Nephron (organoid): ENCODE results near the gene DPM1.
A peak's percentile ranks its signal among the peaks of the same experiment; 100 is the strongest.

Source experiments
- H3K27ac Mint-ChIP-seq, 3 experiments: 2 replicates each; pipeline ENCODE4 v1.8.0; 2020; ENCODE audit warnings: mixed read lengths in 3 of 3, mild to moderate bottlenecking in 2 of 3, moderate library complexity in 1 of 3
- H3K27me3 Mint-ChIP-seq: 2 replicates; pipeline ENCODE4 v1.8.0; 2021; ENCODE audit warnings: low read depth, mild to moderate bottlenecking, moderate library complexity, mixed read lengths
- H3K36me3 Mint-ChIP-seq: 2 replicates; pipeline ENCODE4 v1.8.0; 2020; ENCODE audit warnings: low read depth, mixed read lengths
- H3K4me1 Mint-ChIP-seq: 2 replicates; pipeline ENCODE4 v1.8.0; 2020; ENCODE audit warnings: mixed read lengths
- H3K4me3 Mint-ChIP-seq, 3 experiments: 2 replicates each; pipeline ENCODE4 v1.8.0; 2020; ENCODE audit warnings: mild to moderate bottlenecking in 3 of 3, mixed read lengths in 3 of 3, moderate library complexity in 2 of 3
- H3K9me3 Mint-ChIP-seq: 2 replicates; pipeline ENCODE4 v1.8.0; 2020; ENCODE audit warnings: mixed read lengths
- TF ChIP-seq, protein P1 (sequence below), 3 experiments: fragments of 200-600 bp; sonication (generic); IDR thresholded peaks; one replicate each; pipeline ENCODE4 v1.5.0; 2021; ENCODE audit warnings: antibody characterized with exemption in 3 of 3; ENCODE audit not compliant: unreplicated experiment in 3 of 3

The DPM1 gene

DNA sequence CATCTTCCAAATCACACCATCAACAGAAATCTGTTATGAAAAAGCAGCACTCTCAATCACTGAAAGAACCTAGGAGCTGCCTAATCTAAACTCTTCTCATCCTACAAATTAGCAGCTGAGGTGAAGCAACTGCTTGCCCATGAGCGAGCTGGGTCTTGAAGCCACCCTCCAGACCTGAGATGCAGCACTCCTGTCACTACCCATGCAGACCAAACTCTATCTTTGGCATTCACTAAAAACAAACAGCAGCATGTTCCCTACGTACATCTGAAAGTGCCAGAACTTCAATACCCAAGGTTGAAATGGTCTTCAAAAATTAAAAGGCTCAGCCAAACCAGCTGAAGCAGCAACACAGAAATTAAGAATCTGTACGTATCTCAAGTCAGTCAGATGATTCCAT lies 41.4 kb downstream of the DPM1 start:
- TF ChIP-seq, protein P1, sequence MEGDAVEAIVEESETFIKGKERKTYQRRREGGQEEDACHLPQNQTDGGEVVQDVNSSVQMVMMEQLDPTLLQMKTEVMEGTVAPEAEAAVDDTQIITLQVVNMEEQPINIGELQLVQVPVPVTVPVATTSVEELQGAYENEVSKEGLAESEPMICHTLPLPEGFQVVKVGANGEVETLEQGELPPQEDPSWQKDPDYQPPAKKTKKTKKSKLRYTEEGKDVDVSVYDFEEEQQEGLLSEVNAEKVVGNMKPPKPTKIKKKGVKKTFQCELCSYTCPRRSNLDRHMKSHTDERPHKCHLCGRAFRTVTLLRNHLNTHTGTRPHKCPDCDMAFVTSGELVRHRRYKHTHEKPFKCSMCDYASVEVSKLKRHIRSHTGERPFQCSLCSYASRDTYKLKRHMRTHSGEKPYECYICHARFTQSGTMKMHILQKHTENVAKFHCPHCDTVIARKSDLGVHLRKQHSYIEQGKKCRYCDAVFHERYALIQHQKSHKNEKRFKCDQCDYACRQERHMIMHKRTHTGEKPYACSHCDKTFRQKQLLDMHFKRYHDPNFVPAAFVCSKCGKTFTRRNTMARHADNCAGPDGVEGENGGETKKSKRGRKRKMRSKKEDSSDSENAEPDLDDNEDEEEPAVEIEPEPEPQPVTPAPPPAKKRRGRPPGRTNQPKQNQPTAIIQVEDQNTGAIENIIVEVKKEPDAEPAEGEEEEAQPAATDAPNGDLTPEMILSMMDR (IDR thresholded peaks at IDR 0.05; ENCODE audit: unreplicated experiment in 3 of 3): no peak
- H3K4me1 Mint-ChIP-seq: peaks cover 68% of the 10 kb centered on the region
- H3K27ac Mint-ChIP-seq: peak overlapping the region; percentile 17 to 79 (median 32)
- peaks cover 37% of the 10 kb centered on the region for H3K36me3 Mint-ChIP-seq
- H3K27me3 Mint-ChIP-seq: no peaks in the 10 kb centered on the region
- H3K4me3 Mint-ChIP-seq: no peak overlapping the region
- no peaks in the 10 kb centered on the region for H3K9me3 Mint-ChIP-seq

DNA sequence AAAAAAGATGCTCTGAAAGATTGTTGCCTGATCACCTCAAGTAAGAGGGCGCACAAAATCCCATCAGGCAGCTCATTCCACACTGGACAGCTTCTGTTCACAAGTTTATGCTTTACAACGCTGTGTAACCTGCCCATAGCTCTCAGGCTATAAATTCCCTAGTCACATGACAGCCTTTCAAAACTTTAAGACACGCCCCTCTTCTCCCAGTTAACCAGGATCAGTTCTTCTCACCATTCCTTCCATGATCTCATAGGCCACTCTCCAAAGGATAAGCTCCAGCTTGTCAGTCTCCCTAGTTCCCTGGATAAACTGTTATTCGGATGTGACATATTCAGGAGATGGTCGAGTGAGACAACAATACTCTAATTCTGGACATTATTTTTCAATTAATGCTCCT lies 42.1 kb downstream of the DPM1 start:
- TF ChIP-seq, protein P1 (IDR thresholded peaks at IDR 0.05; ENCODE audit: unreplicated experiment in 3 of 3): no peak
- peak overlapping the region; percentile 4 to 67 (median 32) for H3K27ac Mint-ChIP-seq
- H3K4me3 Mint-ChIP-seq: no peak overlapping the region
- peaks cover 68% of the 10 kb centered on the region for H3K4me1 Mint-ChIP-seq
- H3K27me3 Mint-ChIP-seq: no peaks in the 10 kb centered on the region
- H3K36me3 Mint-ChIP-seq: peaks cover 42% of the 10 kb centered on the region
- no peaks in the 10 kb centered on the region for H3K9me3 Mint-ChIP-seq

DNA sequence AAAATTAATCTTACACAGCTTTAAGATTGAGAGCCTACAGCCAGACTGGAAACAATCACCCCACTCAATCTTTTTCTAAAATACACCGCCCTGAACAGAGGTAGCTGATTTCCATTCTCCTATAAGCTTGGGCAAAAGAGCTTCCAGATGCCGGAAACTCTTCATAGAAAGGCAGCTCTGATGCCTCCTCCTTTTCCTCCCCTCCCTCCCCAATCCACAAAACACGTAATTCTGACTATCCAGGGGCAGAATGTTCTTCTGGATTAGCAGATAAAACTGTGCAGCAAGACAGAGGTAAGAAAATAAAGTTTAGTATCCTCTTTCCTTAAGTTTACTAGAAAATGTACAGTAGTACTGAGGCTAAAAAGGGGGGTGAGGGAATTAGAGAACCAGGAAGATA lies 42.9 kb downstream of the DPM1 start:
- Mint-ChIP-seq H3K27me3 (no peaks in the 10 kb centered on the region), H3K4me3 (peak overlapping the region in 1 of 3 experiments; percentile 14), H3K4me1 (peaks cover 74% of the 10 kb centered on the region), H3K9me3 (no peaks in the 10 kb centered on the region), H3K27ac (peak overlapping the region; percentile 20 to 58 (median 36)), H3K36me3 (peaks cover 48% of the 10 kb centered on the region)
- TF ChIP-seq, protein P1 (IDR thresholded peaks at IDR 0.05; ENCODE audit: unreplicated experiment in 3 of 3): no peak

DNA sequence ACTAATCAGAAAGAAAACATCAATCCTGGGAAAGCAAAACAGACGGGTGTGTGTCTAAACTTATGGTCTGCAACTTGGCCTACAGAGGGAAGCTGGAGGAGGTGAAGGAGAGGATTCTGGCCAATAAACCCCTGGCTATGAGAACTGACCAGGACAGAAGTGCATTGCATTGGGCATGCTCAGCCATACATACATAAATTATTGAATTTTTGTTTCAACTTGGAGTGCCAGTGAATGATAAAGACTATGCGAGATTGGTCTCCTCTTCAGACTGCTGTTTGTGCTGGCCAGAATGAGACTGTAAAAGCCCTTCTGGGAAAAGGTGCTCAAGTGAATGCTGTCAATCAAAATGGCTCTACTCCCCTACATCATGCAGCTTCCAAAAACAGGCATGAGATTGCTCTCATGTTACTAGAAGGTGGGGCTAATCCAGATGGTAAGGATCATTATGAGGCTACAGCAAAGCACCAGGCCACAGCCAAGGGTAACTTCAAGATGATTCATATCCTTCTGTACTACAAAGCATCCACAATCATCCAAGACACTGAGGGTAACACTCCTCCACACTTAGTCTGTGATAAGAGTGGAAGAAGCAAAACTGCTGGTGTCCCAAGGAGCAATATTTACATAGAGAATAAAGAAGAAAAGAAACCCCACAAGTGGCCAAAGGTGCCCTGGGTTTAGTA lies 44.5 kb downstream of the DPM1 start:
- Mint-ChIP-seq H3K4me3 (peak overlapping the region in 1 of 3 experiments; percentile 47), H3K27ac (peak overlapping the region; percentile 25 to 77 (median 49)), H3K9me3 (no peaks in the 10 kb centered on the region)

DNA sequence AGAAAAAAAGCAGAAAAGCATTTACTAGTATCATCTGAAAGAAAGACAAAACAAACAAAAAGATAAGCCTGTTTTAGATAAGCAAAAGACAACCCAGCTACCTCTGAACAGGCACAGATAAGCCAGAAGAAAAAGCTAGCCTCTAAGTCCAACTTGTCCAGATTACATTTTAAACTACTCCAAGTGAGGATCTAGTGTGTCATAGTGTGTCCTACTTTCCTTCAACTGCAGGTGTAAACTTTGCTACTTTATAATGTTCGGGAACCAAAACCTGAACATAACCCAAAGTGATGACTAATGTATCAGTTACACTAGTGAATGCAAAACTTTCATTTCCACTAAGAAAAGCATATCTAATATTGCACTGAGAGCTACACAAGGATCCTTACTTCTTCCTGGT lies 46.6 kb downstream of the DPM1 start:
- Mint-ChIP-seq H3K27ac (peak overlapping the region in 2 of 3 experiments; percentile 57 to 68), H3K4me1 (peaks cover 55% of the 10 kb centered on the region), H3K9me3 (no peaks in the 10 kb centered on the region), H3K27me3 (no peaks in the 10 kb centered on the region), H3K36me3 (peaks cover 51% of the 10 kb centered on the region), H3K4me3 (no peak overlapping the region)
- TF ChIP-seq, protein P1 (IDR thresholded peaks at IDR 0.05; ENCODE audit: unreplicated experiment in 3 of 3): no peak

More for the DNA sequence above, 44.5 kb downstream of the DPM1 start:
- H3K4me1 Mint-ChIP-seq: peaks cover 76% of the 10 kb centered on the region
- TF ChIP-seq, protein P1 (IDR thresholded peaks at IDR 0.05; ENCODE audit: unreplicated experiment in 3 of 3): no peak
- H3K27me3 Mint-ChIP-seq: no peaks in the 10 kb centered on the region
- peaks cover 51% of the 10 kb centered on the region for H3K36me3 Mint-ChIP-seq

DNA sequence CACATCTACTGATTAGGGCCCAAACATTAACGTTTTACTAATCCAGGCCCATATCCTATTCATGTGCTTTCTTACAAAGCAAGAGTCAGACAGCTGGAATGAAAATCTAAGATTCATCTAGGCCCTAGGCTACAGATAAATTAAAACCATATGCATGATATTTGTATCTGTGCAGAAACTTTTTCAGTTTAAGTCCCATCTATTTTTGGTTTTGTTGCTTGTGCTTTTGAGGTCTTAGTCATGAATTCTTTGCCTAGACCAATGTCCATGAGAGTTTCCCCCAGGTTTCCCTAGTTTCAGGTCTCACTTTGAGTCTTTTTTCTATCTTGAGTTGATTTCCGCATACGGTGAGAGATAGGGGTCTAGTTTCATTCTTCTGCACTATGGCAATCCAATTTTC lies 47.3 kb downstream of the DPM1 start:
- Mint-ChIP-seq H3K27ac (peak overlapping the region; percentile 20 to 68 (median 57)), H3K9me3 (no peaks in the 10 kb centered on the region)
- TF ChIP-seq, protein P1 (IDR thresholded peaks at IDR 0.05; ENCODE audit: unreplicated experiment in 3 of 3): no peak

More for the DNA sequence above, 47.3 kb downstream of the DPM1 start:
- H3K4me3 Mint-ChIP-seq: no peak overlapping the region
- H3K27me3 Mint-ChIP-seq: no peaks in the 10 kb centered on the region
- peaks cover 48% of the 10 kb centered on the region for H3K4me1 Mint-ChIP-seq
- H3K36me3 Mint-ChIP-seq: peaks cover 55% of the 10 kb centered on the region
